Epithelial cell of prostate (primary cell): ENCODE measurements around the gene CMTM6.
A peak's percentile ranks its signal among the peaks of the same experiment; 100 is the strongest.
"Not testable (repeated sequence)": the region's sequence is repeated elsewhere in the genome, so short reads cannot be mapped to it uniquely, and the experiment has no call there.

Experiments used
- DNase-seq: peaks from one replicate; pipeline ENCODE4 v3.0.0-alpha.2; 2011; ENCODE audit warnings: low read depth, low spot score
- H3K27ac ChIP-seq: fragments of 450-650 bp; 2 replicates; pipeline ENCODE4 v1.5.1; 2017; ENCODE audit warnings: mild to moderate bottlenecking

CMTM6 gene

GRCh38 chr3:32471246-32471645, 31.4 kb downstream of the CMTM6 start:
- no peak overlapping the region for H3K27ac ChIP-seq

GRCh38 chr3:32470362-32470761, 32.3 kb downstream of the CMTM6 start:
- peak overlapping the region; percentile 62 for H3K27ac ChIP-seq
- DNase-seq, result no peak

More at GRCh38 chr3:32471246-32471645, 31.4 kb downstream of the CMTM6 start:
- DNase-seq, result no peak

DNA sequence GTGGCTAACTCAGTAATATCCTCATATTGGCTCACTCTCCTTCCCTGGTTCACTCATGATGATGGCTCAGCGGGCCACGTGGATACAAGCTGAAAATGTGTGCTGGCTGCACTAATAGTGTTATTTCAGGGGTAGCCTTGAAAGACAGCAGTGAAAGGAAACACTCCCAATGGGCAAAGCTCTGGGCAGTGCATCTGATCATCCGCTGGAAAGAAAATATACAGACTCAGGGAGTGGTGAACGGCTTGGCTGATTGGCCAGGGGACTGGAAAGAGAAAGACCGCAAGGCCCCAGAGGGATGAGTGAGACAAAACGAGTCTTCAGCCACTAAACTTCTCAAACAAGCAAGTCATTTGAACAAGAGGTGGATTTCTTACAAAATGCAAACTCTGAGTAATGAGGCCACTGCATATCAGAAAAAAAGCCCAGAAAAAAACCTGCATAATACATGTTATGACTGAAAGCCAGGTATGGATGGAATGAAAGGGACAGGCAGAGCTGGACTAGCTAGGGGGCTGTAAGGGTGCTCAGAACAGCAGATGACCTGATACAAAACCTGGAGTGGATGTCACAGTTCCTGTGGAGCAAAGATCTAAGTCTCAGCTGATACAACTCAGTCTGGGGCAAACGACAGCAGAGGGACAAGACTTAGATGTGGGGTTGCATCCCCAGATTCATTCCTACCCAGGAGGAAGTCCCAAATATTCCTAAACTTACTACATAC, 33.3 kb downstream of the CMTM6 start:
- H3K27ac ChIP-seq, result peak overlapping the region; percentile 62
- no peak for DNase-seq

GRCh38 chr3:32467333-32468070, 35.1 kb downstream of the CMTM6 start:
- H3K27ac ChIP-seq, result no peak overlapping the region
- no peak for DNase-seq

GRCh38 chr3:32466808-32467207, 35.8 kb downstream of the CMTM6 start:
- H3K27ac ChIP-seq, DNase-seq: not testable (repeated sequence)

- not testable (repeated sequence) for DNase-seq, H3K27ac ChIP-seq
Observed at GRCh38 chr3:32464726-32465125, 37.9 kb downstream of the CMTM6 start.

DNA sequence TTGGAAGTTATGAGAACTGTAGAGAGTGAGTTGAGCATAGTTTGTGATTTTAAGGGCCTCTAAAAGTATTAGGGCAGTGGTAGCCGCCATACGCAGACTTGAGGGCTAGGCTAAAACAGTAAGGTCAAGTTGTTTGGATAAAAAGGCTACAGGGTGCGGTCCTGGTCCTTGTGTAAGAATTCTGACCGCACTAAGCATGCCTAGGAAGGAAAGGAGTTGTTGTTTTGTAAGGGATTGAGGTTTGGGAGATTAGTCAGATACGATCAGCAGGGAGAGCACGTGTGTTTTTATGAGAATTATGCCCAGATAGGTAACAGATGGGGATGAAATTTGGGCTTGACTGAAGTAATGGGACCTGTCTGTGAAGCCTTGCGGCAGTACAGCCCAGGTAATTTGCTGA, 39.2 kb downstream of the CMTM6 start:
- not testable (repeated sequence) for H3K27ac ChIP-seq, DNase-seq

GRCh38 chr3:32462191-32462986, 40.3 kb downstream of the CMTM6 start:
- H3K27ac ChIP-seq, DNase-seq: not testable (repeated sequence)

GRCh38 chr3:32460817-32461496, 41.7 kb downstream of the CMTM6 start:
- H3K27ac ChIP-seq, DNase-seq: not testable (repeated sequence)

- H3K27ac ChIP-seq, result no peak overlapping the region
- DNase-seq, result no peak
Observed at GRCh38 chr3:32460031-32460749, 42.5 kb downstream of the CMTM6 start.

DNA sequence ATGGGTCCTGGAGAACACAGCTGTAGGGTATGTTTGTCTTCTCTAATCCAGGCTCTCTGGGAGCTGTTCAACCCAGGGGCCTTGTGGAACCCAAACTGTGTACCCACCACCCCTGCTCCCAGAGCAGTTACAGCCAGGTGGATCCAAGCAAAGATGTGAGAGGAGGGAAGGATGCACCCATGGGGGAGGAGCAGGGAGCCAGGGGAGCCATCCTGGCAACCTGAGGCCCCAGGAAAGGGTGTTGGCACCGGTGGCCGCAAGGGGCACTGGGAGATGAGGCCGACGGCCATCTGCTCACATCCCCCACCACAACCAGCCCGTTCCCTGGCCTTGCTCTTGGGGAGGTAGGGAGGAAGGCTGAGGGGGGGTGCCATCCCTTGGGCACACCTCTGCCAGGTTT, 43.2 kb downstream of the CMTM6 start:
- H3K27ac ChIP-seq, result no peak overlapping the region
- DNase-seq, result no peak

- no peak for DNase-seq
Observed at GRCh38 chr3:32457971-32458471, 44.6 kb downstream of the CMTM6 start.

GRCh38 chr3:32456429-32457130, 46.1 kb downstream of the CMTM6 start:
- no peak overlapping the region for H3K27ac ChIP-seq

More at GRCh38 chr3:32457971-32458471, 44.6 kb downstream of the CMTM6 start:
- no peak overlapping the region for H3K27ac ChIP-seq

DNA sequence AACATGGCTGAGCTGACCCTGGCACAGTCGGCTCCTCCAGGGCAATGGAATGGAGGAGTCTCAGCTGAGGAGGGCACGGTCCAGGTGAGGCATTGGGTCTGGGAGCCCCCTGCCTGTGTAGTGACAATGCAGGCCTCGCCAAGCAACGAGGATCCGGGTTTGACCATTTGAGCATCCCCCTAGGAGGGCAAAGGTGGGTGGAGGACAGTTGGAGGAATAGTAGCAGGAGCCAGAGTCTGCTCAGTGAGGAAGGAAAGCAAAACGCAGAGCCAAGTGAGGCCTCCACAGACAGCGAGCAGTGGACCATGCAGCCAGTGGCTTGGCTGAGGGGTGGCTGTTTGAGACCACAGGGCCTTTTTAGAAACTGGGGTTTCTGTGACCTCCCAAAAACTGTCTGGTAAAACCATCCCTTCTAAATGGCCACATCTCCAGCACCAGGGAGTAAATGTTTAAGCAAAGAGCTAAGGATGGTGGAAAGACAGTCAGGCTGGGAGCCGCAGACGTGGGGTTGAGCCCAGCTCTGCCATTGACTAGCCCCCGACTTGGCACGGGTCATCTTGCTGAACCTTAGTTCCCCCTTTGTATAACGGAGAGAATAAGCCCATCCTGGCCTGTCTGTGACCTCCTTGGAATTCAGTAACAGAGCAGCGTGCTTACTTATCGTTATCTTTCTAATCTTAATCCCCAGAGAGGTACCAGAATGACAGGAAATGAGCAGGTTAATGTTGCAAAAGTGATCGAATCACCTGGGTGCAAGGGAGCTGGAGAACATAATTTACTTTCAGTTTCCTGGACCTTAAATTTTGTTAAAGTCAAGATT, 46.8 kb downstream of the CMTM6 start:
- DNase-seq, result no peak
- H3K27ac ChIP-seq, result no peak overlapping the region

More at GRCh38 chr3:32456429-32457130, 46.1 kb downstream of the CMTM6 start:
- no peak for DNase-seq

- no peak for DNase-seq
- no peak overlapping the region for H3K27ac ChIP-seq
Observed at GRCh38 chr3:32454731-32455608, 47.7 kb downstream of the CMTM6 start.

DNA sequence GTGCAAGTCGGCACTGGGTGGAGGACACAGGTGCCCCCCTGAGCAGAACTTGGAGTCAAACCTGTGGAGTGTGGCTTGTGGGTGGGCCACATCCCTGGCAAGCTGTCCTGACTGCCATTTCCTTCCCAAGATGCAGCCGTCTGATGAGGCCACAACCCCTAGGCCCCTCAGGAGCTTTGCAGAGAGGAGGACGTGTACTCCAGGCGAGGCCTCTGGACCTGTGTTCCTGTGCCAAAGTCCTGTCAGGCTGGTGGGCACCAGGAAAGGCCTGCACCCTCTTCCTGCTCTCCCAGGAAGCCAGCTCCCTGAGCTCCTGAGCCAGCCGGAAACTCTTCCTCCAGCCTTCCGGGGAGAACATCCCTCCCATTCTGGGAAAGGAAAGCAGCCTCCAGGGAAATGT, 48.5 kb downstream of the CMTM6 start:
- DNase-seq, result no peak
- H3K27ac ChIP-seq, result no peak overlapping the region

GRCh38 chr3:32453346-32453745, 49.3 kb downstream of the CMTM6 start:
- H3K27ac ChIP-seq, result no peak overlapping the region
- DNase-seq, result no peak
